GM21515 (cell line): ENCODE results near the gene MAP2.
A peak's percentile ranks its signal among the peaks of the same experiment; 100 is the strongest.
"Not testable (repeated sequence)": the region's sequence is repeated elsewhere in the genome, so short reads cannot be mapped to it uniquely, and the experiment has no call there.

ENCODE experiments used
- ATAC-seq: cut with Tn5 transposase; IDR thresholded peaks from one replicate; pipeline ENCODE4 v1.9.1; 2021; ENCODE audit not compliant: unreplicated experiment

Gene MAP2

DNA sequence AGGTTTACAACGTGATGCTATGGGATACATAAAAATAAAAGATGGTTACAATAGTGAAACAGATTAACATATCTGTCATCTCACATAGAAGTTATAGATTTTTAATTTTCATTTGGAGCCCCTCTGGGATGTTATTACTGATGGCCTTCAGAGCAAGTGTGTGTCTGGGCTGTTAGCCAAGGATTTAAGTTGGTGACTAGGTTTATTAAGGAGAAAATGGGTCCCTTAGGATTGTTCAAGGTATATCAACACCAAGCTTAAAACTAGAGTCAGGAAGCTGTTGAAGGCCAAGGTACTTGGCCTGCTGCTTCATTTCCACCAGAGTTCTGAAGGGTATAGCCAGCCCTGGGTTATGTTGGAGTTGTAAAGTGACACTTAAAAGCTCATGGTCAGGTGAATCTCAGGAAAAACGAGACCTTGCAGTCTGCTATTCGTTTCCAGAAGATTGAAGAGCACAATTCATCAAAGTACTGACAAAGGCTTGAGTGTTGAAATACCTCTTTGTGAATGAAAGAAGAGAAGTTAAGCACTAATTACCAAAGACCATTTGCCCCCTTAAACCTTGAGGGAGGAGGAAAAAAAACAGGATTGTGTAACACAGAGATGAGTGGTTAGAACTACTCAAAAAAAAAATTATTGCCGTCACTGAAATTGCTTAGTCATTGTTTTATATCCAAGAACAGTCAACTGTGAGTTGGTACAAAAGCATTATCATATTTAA, 48.4 kb downstream of the MAP2 start:
- no peak for ATAC-seq

GRCh38 chr2:209472871-209473270, 49.0 kb downstream of the MAP2 start:
- ATAC-seq: no peak

DNA sequence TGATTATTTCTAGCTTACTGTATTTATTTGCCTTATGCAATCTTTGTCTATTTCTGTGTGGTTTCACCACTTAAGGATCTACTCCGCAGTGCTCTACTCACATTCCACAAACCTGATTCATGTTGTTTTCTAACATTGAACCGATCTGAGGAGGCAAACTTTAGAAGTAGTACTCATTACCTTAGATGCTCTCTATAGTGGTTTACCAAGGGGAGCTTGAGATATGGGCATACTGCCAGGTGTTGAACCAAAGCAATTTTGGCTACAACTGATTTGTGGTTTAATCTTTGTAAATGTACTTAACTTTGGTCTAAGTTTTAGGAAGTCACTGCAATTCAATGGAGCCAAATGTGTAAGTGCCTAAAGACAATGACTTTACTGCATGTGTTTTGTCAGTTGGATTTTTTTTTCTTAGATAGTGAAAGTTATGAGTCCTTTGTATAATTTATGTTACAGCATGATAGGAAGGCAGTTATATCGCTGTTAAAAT, 50.1 kb downstream of the MAP2 start:
- ATAC-seq: no peak

GRCh38 chr2:209474960-209475359, 51.1 kb downstream of the MAP2 start:
- ATAC-seq: no peak

- ATAC-seq: no peak
These were observed 52.7 kb downstream of the MAP2 start for GRCh38 chr2:209476367-209477208.

DNA sequence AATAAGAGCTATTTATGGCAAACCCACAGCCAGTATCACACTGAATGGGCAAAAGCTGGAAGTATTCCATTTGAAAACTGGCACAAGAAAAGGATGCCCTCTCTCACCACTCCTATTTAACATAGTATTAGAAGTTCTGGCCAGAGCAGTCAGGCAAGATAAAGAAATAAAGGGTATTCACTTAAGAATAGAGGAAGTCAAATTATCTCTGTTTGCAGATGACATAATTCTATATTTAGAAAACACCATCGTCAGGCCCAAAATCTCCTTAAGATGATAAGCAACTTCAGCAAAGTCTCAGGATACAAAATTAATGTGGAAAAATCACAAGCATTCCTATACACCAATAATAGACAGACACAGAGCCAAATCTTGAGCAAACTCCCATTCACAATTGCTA, 68.4 kb downstream of the MAP2 start:
- ATAC-seq: not testable (repeated sequence)

DNA sequence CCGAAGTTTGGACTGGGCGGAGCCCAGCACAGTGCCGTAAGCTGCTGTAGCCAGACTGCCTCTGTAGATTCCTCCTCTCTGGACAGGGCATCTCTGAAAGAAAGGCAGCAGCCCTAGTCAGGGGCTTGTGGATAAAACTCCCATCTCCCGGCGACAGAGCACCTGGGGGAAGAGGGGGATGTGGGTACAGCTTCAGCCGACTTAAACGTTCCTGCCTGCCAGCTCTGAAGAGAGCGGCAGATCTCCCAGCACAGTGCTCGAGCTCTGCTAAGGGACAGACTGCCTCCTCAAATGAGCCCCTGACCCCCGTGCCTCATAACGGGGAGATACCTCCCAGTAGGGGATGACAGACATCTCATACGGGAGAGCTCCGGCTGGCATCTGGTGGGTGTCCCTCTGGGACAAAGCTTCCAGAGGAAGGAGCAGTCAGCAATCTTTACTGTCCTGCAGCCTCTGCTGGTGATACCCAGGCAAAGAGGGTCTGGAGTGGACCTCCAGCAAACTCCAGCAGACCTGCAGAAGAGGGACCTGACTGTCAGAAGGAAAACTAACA, 71.3 kb downstream of the MAP2 start:
- not testable (repeated sequence) for ATAC-seq

DNA sequence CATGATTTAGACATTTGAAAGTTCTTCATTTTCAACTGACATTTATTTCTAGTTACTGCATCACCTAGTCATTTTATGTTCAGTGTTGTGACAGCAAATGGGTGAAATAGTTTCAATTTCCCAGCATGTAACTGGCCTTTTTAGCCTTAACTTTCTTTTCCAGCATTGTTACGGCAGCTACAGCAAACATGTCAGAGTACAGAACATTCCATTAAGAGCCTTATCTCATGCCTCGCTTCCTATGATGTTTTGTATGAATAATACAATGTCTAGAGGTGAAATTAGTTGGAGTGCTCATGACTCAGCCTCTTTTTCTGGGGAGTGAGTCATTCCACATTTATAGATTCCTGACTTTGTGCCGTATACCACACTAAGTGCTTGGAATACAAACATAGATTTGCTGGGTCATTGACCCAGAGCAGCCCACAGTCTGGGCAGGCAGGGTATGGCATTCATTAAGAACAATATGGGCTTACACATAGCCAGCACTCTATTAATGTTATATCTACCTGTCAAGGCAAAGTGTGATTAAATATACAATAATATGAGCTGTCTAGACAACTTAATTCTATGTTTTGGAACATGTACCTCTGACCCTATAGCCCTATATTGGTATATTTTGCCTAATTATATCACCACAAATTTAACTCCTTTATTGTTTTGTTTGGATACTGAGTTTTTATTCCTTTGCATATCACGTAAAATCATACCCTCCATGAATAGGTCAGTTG, 72.2 kb downstream of the MAP2 start:
- no peak for ATAC-seq

DNA sequence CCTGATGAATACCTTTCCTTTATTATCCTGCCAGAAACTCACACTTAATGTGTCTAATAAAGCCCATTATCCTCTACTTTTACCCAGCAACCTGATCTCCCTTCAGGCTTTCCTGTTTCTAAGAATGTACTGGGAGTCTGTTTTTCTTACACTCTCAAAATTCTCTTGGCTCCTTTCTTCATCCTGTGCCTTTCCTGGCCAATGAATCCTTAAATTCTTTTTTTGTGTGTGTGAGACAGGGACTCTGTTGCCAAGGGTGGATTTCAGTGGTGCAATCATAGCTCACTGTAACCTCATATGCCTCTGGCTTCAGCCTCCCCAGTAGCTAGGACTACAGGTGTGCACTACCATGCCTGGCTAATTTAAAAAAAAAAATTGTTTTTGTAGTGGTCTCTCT, 72.7 kb downstream of the MAP2 start:
- no peak for ATAC-seq

DNA sequence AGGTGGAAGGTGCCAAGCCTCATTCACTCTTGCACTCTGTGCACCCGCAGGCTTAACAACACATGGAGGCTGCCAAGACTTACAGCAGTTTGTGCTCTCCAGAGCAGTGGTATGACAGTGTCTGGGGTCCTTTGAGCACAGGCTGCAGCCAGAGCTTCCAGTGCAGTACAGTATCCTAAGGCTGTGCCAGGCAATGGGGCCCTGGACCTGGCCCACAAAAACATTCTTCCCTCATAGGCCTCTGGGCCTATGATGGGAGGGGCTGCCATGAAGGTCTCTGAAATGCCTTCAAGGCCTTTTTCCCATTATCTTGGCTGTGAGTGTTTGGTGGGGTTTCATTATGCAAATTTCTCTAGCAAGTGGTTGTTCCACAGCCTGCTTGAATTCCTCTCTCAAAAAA, 74.8 kb downstream of the MAP2 start:
- no peak for ATAC-seq

DNA sequence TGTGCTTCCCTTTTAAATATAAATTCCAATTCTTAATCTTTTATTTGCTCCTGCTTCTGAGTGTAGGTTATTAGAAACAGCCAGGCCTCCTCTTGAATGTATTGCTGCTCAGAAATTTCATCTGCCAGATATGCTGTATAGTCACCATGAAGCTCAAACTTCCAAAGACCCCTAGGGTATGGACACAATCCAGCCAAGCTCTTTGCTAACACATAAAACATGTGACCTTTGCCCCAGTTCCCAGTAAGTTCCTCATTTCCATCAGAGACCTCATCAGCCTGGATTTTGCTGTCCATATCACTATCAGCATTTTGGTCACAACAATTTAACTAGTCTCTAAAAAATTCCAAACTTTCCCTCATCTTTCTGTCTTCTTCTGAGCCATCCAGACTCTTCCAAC, 75.2 kb downstream of the MAP2 start:
- no peak for ATAC-seq

DNA sequence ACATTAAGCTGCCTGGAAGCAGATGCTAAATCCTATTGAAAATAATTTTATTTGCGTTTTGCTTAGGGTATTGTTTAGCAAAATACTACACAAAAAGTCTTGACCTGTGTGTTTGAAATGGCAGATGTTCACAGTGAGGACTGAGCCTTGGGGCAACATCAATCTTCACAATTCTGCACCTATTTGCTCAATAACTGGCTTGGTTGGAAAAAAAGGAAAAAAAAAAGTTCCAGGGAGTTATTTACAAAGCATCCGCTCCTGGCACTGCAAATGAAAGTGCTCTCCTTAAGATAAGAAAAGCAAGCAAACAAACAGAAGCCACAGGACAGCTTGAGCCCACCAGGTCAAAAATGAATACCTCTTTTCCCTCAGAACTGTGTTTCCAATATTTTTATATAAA, 77.7 kb downstream of the MAP2 start:
- no peak for ATAC-seq

DNA sequence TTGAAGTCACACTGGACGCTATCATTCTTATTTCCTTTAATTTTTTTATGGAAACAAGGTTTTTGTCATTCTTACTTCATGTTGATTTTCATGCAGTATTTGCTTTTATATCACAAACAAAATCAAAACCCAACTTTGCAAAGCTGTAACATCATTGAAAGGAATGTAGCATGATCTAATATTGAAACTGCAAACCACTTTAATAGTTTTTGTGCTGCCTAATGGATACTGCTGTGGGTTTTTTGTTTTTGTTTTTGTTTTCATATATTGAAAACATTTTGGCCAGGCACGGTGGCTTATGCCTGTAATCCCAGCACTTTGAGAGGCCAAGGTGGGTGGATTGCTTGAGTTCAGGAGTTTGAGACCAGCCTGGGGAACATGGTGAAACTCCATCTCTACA, 81.6 kb downstream of the MAP2 start:
- ATAC-seq: peak; percentile 79

GRCh38 chr2:209508255-209508654, 84.4 kb downstream of the MAP2 start:
- no peak for ATAC-seq

DNA sequence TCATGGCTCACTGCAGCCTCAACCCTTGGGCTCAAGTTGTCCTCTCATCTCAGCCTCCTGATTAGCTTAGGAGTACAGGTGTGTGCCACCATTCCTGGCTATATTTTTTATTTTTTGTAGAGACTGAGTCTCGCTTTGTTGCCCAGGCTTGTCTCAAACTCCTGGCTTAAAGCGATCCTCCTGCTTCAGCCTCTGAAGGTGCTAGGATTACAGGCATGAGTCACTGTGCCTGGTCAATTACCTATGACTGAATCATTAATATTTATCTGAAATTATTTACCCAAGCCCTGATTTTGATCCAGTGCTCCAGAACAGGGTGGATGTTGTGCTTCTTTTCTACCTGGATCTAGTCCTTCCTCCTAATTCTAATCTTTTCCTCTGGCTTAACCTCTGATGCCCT, 87.8 kb downstream of the MAP2 start:
- ATAC-seq: no peak

DNA sequence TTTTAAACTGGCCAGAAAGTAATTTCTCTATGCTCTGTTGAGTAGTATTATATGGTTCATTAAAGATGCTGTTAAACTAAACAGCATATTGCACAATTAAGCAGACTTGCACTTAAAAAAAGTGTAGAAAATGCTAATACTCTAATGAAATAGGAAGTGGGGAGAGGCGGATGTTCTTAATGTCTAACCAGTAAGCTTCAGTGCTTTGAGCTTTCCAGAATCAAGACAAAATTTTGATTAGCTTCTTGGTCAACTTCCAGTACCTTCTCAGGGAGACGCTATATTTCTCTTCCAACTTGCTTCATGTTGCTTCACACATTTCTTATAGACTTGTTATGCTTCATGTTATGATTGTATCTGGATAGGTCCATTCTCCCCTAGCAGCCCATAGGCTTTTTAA, 89.1 kb downstream of the MAP2 start:
- ATAC-seq: no peak

GRCh38 chr2:209517436-209517835, 93.6 kb downstream of the MAP2 start:
- no peak for ATAC-seq

GRCh38 chr2:209519271-209519670, 95.4 kb downstream of the MAP2 start:
- no peak for ATAC-seq

GRCh38 chr2:209519906-209520305, 96.1 kb downstream of the MAP2 start:
- no peak for ATAC-seq

DNA sequence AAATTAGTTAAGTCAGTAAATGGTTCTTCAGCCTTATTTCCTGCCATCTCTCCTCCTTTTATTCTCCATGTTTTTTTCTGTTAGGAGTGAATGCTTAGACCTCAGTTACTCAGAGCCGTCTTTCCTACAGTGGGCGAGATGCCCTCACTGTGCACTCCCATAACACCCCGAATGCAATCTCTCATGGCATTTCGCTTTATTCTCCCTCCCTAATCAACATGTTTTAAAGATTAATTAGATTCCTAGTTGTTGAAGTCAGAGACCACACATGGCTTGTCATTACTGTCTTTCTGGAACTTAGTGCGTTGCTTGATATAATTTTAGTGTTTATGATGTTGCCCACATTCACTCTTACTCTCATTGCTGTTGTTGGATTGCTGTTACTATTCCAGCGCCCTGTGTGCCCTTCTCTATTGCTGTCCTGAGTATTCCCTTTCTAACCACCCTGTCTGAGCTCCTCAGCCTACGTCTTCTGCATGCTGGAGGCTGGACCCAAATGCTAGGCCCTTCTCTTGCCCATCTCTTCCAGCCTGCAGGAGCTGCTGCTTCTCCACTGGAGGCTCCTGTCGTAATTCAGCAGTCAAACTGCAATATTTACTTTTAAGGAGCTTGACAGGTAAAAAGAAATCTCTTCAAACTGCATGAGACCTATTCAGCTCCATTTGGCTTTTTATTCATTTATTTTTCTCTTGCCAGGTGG, 99.3 kb downstream of the MAP2 start:
- ATAC-seq: no peak

GRCh38 chr2:209523867-209524266, 100.0 kb downstream of the MAP2 start:
- ATAC-seq: no peak
